ENCODE measurements around the gene ZCCHC14.

- TF ChIP-seq CTCF (IDR thresholded peaks at IDR 0.05) = no peak
- TF ChIP-seq POLR2A (IDR thresholded peaks at IDR 0.05) = no peak
- no peak for TF ChIP-seq EP300 (IDR thresholded peaks at IDR 0.05)
These were observed 5.4 kb downstream of the ZCCHC14 start for GRCh38 chr16:87487361-87487924.
